Upper lobe of left lung (tissue), 4 donors: ENCODE measurements around the gene GPR55.

Experiments
- CTCF ChIP-seq, 6 experiments: fragments of 450-650 bp in 4 of 6; fragments of 200-600 bp in 2 of 6; sonication (generic) in 2 of 6; IDR thresholded peaks; one replicate each; pipeline ENCODE4 v1.5.1; 2016 to 2019; ENCODE audit warnings: antibody characterized with exemption in 6 of 6
- POLR2A ChIP-seq, 4 donors: fragments of 450-650 bp; IDR thresholded peaks; one replicate each; pipeline ENCODE4 v1.5.1; 2016 to 2017; ENCODE audit warnings: antibody characterized with exemption in 4 of 4, mild to moderate bottlenecking in 2 of 4
- POLR2AphosphoS5 ChIP-seq, 2 donors: sonication (generic); formaldehyde crosslinking; IDR thresholded peaks; one replicate each; pipeline ENCODE4 v1.5.1; 2017; ENCODE audit warnings: antibody characterized with exemption in 2 of 2

GRCh38 chr2:230887342-230887741 lies 37.7 kb downstream of the GPR55 start:
- TF ChIP-seq POLR2A (IDR thresholded peaks at IDR 0.05) (no peak), CTCF (IDR thresholded peaks at IDR 0.05) (no peak), POLR2AphosphoS5 (IDR thresholded peaks at IDR 0.05) (no peak)
